ENCODE data around the gene POLR2A. TPM values are rescaled to one million over a fixed set of nuclear protein-coding genes. Genes with fewer than 3 reads are reported as not detected.

The POLR2A gene
- total RNA-seq, 1 donor from 2014 or later, result 198 TPM

DNA sequence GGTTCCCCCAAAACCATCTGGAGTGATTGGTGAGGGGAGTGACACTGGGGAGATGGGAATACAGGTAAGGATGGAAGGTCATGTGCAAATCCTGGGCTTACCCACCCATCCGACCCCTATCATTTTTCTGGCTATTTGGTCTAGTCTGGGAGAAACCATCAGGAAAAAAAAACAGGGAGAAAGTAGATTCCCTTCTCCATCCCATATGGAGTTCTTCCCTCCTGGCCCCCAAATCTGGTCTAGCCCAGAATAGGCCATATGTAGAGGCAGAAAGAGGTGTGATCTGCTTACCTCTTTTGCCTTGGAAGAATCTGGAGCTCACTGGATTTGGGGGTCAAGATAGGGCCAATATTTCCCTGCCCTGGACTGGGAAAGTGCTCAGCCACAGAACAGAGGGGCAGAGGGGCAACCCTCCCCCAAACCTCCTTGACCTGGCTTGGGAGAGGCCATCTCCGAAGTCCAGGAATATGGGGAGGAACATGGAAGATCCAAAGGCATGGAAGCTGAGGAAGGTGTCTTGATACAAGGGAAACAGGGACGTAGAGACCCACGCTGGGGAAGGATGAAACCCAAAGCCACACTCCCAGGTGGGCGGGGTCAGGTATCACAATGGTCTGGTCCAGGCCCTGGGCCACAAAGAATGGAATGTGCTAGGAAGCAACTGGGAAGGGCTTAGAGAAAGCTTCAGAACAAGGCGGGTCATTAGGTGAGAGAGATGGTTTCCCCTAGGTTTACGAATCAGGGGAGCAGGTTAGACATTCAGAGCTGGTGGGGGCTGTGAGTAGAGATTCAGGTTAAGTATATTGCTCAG, 23.1 kb upstream of the POLR2A start:
- DNase-seq (ENCODE audit: low spot score), result no peak
- peaks cover 5% of the 10 kb centered on the region for H3K36me3 Mint-ChIP-seq (ENCODE audit: low read depth, unreplicated experiment)
- no peaks in the 10 kb centered on the region for H3K9me3 Mint-ChIP-seq (ENCODE audit: unreplicated experiment)
- peak overlapping the region; percentile 83 for H3K4me3 Mint-ChIP-seq (ENCODE audit: unreplicated experiment)
- peaks cover 4% of the 10 kb centered on the region for H3K27me3 Mint-ChIP-seq (ENCODE audit: unreplicated experiment)
- H3K27ac Mint-ChIP-seq (ENCODE audit: unreplicated experiment), result no peak overlapping the region
- H3K4me1 Mint-ChIP-seq (ENCODE audit: unreplicated experiment), result peaks cover 3% of the 10 kb centered on the region
- TF ChIP-seq, protein P1, sequence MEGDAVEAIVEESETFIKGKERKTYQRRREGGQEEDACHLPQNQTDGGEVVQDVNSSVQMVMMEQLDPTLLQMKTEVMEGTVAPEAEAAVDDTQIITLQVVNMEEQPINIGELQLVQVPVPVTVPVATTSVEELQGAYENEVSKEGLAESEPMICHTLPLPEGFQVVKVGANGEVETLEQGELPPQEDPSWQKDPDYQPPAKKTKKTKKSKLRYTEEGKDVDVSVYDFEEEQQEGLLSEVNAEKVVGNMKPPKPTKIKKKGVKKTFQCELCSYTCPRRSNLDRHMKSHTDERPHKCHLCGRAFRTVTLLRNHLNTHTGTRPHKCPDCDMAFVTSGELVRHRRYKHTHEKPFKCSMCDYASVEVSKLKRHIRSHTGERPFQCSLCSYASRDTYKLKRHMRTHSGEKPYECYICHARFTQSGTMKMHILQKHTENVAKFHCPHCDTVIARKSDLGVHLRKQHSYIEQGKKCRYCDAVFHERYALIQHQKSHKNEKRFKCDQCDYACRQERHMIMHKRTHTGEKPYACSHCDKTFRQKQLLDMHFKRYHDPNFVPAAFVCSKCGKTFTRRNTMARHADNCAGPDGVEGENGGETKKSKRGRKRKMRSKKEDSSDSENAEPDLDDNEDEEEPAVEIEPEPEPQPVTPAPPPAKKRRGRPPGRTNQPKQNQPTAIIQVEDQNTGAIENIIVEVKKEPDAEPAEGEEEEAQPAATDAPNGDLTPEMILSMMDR (IDR thresholded peaks at IDR 0.05; ENCODE audit: unreplicated experiment), result no peak

DNA sequence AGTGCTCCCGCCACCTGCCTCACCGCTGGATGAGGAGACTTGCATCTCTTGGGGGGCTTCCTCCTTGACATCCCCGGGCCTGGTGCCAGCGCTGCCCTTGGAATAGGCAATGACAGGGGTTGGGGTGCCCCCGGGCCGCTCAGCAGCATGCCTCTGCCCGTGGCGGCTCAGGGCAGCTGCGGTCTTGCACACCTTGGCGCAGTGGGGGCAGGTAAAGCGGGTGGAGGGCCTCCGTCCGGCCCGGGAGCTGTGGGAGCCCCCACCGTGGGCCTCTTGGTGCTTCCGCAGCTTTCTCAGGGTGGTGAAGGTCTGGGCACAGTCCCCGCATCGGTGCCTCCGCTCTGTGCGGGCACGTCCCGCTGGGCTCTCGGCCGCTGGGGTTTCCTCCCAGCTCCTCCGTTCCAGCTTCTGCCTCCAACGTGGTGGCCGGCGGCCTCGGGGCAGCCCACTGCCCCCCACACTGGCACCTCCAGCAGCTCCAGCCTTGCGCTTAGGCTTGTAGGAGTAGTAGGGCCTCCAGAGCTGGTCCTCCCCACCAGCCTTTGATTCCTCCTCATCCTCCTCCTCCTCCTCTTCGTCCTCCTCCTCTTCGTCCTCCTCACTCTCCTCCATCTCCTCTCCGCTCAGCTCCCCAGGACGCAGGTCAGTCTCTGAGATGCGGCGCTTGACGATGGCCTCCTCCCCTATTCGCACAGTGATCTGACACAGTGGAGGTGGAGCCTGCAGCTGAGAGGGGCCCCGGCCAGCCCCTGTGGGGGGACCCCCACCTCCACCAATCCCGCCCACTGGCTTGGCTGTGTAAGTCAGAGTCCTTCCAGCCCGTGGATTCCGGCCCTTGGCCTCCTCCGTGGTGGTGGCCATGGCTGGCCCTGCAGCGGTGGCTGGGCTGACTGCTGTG, 21.4 kb upstream of the POLR2A start:
- no peak overlapping the region for H3K27ac Mint-ChIP-seq (ENCODE audit: unreplicated experiment)
- H3K27me3 Mint-ChIP-seq (ENCODE audit: unreplicated experiment), result peaks cover 11% of the 10 kb centered on the region
- no peak for DNase-seq (ENCODE audit: low spot score)
- no peaks in the 10 kb centered on the region for H3K9me3 Mint-ChIP-seq (ENCODE audit: unreplicated experiment)
- peaks cover 5% of the 10 kb centered on the region for H3K36me3 Mint-ChIP-seq (ENCODE audit: low read depth, unreplicated experiment)
- TF ChIP-seq, protein P1 (IDR thresholded peaks at IDR 0.05; ENCODE audit: unreplicated experiment), result no peak
- H3K4me1 Mint-ChIP-seq (ENCODE audit: unreplicated experiment), result peaks cover 5% of the 10 kb centered on the region
- no peak overlapping the region for H3K4me3 Mint-ChIP-seq (ENCODE audit: unreplicated experiment)

DNA sequence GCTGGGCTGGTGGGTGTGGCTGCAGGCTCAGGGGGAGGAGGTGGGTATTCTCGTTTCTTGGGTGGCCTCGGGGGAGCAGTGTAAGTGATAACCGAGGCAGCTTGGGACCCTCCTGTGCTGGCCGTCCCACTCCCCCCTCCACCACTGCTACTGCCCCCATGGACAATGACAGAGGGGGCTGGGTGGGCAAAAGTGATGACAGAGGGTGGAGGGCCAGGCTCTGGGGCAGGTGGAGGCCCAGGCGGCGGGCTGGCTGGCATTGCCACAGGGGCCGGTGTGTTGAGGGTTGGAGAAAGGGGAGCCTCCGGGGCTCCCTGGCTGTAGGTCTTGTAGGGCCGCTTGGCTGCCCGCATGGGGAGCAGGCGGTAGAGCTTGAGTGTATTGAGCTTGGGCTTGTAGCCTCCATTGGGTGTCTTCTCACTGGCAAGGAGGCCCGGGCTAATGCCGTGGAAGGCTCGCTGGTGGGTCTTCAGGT, 20.8 kb upstream of the POLR2A start:
- Mint-ChIP-seq H3K4me1 (ENCODE audit: unreplicated experiment) (peaks cover 5% of the 10 kb centered on the region), H3K27ac (ENCODE audit: unreplicated experiment) (no peak overlapping the region), H3K4me3 (ENCODE audit: unreplicated experiment) (no peak overlapping the region), H3K27me3 (ENCODE audit: unreplicated experiment) (peaks cover 11% of the 10 kb centered on the region), H3K36me3 (ENCODE audit: low read depth, unreplicated experiment) (peaks cover 5% of the 10 kb centered on the region), H3K9me3 (ENCODE audit: unreplicated experiment) (no peaks in the 10 kb centered on the region)
- TF ChIP-seq, protein P1 (IDR thresholded peaks at IDR 0.05; ENCODE audit: unreplicated experiment), result no peak
- no peak for DNase-seq (ENCODE audit: low spot score)

DNA sequence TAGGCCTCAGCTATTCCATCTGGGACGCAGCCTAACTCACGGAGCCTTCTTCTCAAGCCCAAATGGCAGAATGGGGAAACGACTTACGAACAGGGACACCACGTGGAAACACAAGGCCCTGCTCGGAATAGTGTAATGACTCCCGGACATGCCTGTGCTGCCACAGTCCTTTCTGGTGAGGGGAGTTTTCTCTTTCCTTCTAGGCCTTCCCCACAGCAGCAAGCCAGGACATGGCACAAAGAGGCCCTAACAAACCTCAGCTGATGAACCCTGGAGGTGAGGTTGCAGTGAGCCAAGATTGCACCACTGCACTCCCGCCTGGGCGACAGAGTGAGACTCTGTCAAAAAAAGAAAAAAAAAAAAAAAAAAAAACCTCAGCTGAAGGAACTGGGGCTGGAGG, 20.1 kb upstream of the POLR2A start:
- no peaks in the 10 kb centered on the region for H3K9me3 Mint-ChIP-seq (ENCODE audit: unreplicated experiment)
- H3K36me3 Mint-ChIP-seq (ENCODE audit: low read depth, unreplicated experiment), result peaks cover 5% of the 10 kb centered on the region
- H3K27me3 Mint-ChIP-seq (ENCODE audit: unreplicated experiment), result peaks cover 11% of the 10 kb centered on the region
- DNase-seq (ENCODE audit: low spot score), result no peak
- peaks cover 5% of the 10 kb centered on the region for H3K4me1 Mint-ChIP-seq (ENCODE audit: unreplicated experiment)
- TF ChIP-seq, protein P1 (IDR thresholded peaks at IDR 0.05; ENCODE audit: unreplicated experiment), result no peak
- H3K27ac Mint-ChIP-seq (ENCODE audit: unreplicated experiment), result no peak overlapping the region
- no peak overlapping the region for H3K4me3 Mint-ChIP-seq (ENCODE audit: unreplicated experiment)

Measured in endothelial cell (in vitro differentiated cells).